Measurements from ENCODE around the gene ANKS1B. TPM values are rescaled to one million over a fixed set of nuclear protein-coding genes. Genes with fewer than 3 reads are reported as not detected.
"Not testable (repeated sequence)": the region's sequence is repeated elsewhere in the genome, so short reads cannot be mapped to it uniquely, and the experiment has no call there.

ANKS1B gene
- polyA plus RNA-seq, 3 donors, result 3.9 to 5.2 (median 4.6) TPM

DNA sequence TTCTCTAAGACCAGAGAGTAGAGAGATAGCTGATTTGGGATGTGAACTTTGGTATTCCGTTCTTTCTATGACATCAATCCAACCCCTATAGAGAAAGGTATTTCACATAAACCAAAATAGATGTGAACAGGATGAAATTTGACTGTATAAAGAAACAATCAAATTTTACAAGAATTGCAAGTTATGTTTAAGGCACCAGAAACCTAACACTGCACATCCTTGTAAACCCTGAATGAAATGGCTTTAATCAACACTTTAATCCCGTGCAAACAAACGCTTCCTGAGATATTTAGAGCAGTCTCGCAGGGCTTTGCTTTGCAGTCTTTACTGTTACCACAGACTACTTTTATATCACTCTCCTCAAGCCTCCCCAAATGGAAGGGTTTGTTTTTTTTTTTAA, 1214.5 kb downstream of the ANKS1B start:
- no peak for DNase-seq (ENCODE audit: extremely low read depth in 1 of 11, low read depth in 9 of 11, low spot score in 4 of 11)

DNA sequence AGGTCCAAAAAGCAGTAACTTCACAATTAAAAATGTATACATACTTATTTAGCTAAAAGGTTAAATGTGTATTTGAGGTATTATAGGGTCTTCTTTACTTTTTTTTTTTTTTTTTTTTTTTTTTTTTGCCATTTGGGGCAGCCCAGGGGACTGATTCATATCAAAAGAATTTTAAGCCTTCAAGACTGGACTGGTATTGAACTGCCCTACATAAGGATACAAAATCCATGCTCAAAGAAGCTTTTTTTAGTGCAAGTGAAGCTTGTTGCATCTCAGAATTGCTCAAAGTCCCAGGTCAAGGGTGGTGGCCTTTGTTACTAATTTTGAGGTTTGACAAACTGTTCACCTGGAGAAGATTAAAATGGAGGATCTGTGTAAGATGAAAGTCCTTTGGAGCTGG, 1215.7 kb downstream of the ANKS1B start:
- no peak for DNase-seq (ENCODE audit: extremely low read depth in 1 of 11, low read depth in 9 of 11, low spot score in 4 of 11)

DNA sequence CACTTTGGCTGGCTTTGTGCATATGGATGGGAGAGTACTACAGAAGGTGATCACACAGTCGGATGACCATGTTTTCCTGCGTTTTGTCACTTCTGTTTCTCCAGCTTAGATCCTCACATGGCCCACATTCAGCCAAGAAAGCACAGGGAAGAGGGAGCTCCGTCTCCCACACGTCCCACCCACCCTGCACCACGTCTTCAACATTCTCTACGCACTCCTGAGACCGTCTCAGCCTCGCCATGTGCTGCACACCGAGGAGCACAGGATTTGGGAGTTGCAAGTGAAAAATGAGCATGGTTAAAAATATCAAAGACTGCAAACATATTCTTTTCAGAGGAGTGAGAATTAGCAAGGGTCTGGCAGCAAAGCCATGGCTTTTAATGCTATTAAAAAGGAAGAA, 1217.5 kb downstream of the ANKS1B start:
- no peak for DNase-seq (ENCODE audit: extremely low read depth in 1 of 11, low read depth in 9 of 11, low spot score in 4 of 11)

DNA sequence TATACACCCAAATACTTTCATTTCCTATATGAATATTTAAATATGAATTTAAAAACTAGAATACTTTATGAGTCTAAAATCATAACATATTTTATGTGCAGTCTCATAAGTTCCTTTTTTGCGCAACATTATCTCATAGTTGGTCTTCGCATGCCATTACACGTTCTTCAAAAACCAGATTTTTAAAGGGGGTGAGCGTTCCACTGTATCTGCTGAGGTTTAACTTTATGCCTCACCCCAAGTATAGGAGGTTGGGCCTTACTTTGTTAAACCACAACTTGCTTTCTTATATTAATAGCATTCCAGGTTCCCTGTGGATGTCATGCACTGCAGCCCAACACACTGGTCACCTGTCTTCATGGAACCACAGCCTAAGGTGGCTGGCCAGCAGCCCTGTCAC, 1221.1 kb downstream of the ANKS1B start:
- DNase-seq (ENCODE audit: extremely low read depth in 1 of 11, low read depth in 9 of 11, low spot score in 4 of 11), result no peak

DNA sequence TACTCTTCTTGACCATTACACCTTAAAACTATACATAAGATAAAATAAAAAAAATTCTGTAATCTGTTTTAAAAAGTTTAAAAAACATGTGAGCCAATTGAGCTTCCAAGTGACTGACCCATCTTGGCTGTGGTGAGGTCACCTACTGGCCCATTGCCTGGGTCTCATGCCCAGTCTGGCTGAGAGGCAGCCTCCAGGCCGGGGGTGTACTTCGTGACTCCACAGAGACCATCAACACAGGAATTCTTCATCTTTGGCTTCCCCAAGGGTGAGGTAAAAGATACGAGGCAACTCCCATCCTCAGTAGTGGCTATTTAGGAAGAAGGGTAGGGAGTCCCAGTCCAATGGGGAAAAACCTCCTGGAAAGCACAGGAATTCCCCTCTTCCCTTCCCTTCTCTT, 1226.4 kb downstream of the ANKS1B start:
- no peak for DNase-seq (ENCODE audit: extremely low read depth in 1 of 11, low read depth in 9 of 11, low spot score in 4 of 11)

DNA sequence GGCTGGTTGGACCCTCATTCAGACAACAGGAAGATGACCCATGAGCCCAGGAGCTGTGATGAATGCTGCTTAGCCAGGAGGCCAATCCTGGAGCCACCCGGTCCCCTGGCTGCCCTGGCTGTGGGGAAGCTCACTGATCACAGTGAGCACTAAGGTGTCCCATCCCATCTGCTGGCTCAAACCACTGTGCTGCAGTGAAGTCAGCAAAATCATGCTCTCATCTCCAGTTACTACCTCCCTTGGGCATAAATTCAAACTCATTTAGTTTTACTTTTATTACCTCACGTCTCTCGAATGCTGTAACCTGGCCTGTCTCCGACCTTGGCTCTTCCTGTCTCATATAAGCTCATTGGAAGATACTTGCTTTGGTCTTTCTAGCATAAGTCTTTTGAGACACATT, 1227.3 kb downstream of the ANKS1B start:
- DNase-seq (ENCODE audit: extremely low read depth in 1 of 11, low read depth in 9 of 11, low spot score in 4 of 11), result no peak

DNA sequence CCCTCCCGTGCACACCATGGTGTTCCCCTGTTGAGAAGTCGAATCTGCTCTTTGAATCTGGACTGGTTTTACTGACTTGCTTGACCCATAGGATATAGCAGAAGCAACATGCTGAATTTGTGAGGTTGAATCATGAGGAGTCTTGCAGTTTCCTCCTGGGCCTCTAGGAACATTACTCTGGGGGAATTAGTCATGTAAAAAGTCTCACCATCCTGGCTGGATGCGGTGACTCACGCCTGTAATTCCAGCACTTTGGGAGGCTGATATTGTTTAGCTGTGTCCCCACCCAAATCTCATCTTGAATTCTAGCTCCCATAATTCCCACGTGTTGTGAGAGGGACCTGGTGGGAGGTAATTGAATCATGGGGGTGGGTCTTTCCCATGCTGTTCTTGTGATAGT, 1228.9 kb downstream of the ANKS1B start:
- DNase-seq (ENCODE audit: extremely low read depth in 1 of 11, low read depth in 9 of 11, low spot score in 4 of 11), result not testable (repeated sequence)

DNA sequence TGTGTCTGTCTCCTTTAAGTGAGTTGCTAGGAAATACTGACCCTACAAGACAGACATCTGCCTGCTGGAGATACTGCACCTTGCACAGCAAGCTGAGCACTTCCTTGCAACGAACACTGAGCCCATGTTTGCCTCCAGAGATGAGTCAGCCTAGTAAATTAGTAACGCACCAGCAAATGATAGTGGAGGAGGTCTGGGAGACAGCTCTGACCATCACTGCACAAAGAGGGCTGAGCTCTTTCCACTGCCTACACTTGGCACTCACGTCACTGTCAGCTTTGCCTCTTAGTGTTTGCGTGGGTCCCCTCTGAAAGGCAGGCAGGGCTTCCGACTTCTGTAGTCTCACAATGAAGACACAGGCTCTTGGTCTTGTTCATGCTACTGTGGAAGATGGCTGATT, 1230.6 kb downstream of the ANKS1B start:
- no peak for DNase-seq (ENCODE audit: extremely low read depth in 1 of 11, low read depth in 9 of 11, low spot score in 4 of 11)

DNA sequence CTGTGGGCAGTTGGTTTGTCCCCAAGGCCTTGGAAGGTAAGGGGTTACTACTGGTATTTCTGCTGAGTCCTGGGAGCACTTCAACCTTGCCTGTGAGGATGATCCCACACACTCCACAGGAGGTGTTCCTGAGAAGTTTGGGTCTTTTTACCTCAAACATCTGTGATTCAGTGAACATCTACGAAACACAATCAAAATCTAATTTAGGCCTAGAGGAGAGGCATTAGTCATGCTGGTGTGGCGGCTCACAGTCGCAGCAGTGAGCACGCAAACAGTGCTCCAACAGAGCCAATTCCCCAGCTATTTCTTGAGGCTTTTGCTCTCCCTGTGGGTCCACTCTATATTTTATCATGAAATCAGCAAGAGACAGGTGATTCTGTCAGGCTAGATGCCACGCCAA, 1232.0 kb downstream of the ANKS1B start:
- no peak for DNase-seq (ENCODE audit: extremely low read depth in 1 of 11, low read depth in 9 of 11, low spot score in 4 of 11)

DNA sequence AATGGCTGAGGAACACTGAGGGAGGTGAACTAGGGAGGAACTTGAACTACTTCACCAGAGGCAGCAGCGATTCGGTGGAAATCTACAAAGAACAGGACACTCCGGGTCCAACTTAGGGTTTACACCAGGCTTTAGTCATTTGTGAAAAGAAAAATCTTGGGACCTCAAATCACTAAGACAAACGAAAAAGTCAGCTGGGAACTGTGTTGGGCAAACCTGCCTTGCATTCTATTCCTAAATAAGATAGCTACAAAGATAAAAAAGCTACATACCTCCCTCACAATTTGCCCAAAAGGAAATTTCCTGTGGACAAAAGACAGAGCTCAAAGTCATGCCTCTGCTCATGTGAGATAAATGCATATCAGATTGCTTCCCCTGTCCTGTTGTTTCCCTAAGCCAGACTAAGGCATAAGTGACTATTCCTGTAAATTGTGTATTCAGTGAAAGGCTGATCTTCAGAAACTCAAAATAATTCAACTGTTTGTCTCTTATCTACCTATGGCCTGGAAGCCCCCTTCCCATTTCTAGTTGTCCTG, 1233.1 kb downstream of the ANKS1B start:
- DNase-seq (ENCODE audit: extremely low read depth in 1 of 11, low read depth in 9 of 11, low spot score in 4 of 11), result no peak

DNA sequence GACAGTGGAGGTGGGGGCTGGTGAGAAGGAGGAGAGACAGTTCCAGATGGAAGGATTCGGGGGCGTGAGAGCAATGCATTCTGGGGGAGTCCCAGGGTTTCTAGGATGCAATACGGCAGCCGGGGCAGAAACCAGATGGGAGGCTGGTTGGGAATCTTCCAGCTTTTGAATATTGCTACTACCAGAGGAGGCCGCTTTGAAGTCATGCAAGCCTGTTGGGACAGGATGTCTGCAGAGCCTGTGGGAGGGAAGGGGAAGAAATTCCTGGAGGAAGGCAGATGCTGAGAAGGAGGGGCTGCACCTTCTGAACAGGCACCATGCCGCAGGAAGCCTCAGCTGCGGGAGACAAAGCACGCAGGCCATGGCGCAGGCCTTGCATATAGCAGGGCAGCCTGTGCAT, 1234.2 kb downstream of the ANKS1B start:
- no peak for DNase-seq (ENCODE audit: extremely low read depth in 1 of 11, low read depth in 9 of 11, low spot score in 4 of 11)

DNA sequence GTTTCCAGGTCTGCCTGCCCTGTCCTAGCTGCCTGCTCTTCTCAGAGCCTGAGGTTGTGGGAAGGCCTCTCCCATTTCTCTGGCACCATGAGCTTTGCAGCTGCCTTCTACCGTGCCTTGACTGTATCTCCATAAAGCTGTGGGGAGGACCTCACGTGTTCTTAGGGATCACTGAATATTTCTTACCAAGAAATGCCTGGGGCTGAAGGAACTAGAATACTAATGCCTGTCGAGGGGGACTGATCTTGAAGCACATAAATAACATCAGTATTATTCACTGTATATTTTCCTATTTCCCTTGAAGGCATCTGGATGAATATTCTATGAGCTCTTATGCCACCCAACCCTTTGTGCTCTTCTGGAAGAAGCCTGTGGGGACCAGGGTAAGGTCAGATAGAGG, 1236.3 kb downstream of the ANKS1B start:
- DNase-seq (ENCODE audit: extremely low read depth in 1 of 11, low read depth in 9 of 11, low spot score in 4 of 11), result no peak

DNA sequence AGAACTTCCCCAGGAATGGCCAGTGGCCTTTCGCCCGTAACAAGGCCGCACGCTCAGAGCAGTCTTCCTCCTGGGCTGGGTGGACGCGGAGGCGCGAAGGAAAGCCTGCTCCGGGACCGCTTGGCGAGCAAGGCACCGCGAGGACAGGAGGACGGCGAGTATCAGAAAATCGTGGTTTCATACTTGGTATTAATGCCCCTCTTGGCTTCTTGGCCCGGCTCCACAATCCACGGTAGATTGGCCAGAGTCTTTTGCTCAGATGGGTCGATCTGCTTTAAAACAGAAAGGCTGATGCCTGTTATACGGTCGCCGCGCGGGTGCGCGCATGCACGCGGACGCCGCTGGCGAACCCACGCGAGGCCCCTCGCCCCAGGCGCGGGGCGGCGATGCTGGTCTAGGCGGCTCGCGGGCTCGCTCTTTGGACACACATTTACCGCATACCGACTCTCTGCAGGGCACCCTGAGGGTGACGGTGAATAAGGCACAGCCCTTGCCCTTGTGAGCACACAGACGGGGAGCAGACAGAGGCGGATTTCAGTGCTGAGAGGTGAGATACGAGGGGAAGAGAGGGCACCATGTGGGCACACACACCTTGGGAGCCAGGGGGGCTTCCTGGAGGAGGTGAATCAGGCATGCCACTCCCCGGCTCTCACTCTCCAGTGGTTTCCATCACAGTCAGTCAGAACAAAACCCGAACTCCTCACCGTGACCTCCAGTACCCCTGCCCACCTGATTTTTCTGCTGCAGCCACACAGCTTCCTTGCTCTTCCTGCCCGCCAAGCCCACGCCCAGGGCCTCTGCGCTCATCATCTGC, 1239.0 kb downstream of the ANKS1B start:
- peak in 2 of 11 donors; percentile 13 to 24 for DNase-seq (ENCODE audit: extremely low read depth in 1 of 11, low read depth in 9 of 11, low spot score in 4 of 11)

DNA sequence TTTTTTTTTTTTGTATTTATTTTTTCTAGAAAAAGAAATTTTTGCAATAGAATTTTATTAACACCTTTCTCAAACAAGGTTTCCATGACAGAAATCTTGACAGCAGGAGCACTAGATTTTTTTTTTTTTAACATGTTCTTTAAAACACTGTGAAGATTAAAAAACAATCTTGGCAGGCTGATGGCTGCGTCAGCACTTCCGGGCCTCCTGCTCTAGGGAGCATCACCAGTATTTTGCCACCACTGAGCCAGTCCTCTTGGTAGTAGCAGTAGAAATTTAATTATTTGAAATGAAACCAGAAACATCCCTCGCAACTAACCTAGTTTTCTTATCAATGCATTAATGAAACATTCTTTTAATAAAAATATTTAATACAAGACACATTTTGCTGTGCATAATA, 1240.1 kb downstream of the ANKS1B start:
- no peak for DNase-seq (ENCODE audit: extremely low read depth in 1 of 11, low read depth in 9 of 11, low spot score in 4 of 11)

DNA sequence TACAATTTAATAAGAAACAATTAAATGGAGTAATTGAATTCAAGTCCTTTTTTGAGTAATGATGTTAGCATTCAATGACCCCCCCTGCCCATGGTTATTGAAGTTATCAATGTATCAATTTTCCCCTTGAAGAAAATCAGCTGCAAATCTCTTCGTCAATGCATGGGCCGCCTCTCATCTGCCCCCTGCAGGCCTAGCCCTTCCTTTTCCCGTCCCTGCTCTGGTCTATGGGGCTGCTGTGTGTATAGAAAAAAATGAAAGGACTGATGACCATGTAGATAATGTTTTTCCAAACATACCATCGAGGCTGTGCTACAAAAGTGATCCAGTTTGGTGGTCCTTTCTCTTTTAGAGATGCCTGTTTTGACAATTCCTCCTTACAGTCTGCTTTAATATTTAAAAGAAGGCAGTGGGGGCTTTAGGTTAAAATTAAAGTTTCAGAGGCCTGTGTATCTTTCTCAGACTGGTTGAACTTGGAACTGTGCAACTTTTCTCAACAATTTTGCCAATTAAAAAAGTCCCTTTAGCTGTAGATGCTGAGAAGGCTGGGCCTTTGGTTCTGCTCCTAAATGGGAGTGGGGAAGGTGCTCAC, 1241.3 kb downstream of the ANKS1B start:
- no peak for DNase-seq (ENCODE audit: extremely low read depth in 1 of 11, low read depth in 9 of 11, low spot score in 4 of 11)

DNA sequence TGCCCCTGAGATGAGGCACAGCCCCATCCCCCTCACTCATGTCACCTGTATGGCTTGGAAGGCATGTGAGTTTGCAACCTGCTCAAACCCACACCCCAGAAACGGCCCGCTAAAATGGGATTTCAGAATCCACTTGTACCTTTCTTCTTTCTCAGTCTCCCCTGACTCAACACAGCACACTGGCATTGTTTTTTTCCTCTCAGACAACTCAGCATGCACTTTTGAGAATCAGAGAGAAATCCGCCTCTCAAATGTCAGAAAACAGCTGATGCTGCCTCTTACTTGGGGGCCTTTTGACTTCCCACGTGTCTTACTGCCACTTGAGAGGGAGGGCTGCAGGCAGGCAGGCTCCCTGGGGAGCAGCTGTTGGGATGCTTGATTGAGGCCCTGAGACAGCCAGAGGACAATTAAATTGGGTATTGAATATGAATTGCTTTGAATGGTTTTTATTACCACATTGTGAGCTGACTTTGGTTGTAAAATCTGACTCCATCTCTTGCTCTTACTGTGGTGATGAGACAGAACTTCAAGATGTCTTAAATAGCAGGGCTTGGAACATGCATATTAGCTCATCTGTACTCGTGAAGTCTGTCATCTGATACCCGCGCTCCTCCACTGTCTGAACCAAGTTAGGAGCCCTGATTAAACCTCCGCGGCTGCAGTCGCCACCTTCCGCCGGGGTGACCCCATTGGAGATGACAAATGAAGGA, 1243.0 kb downstream of the ANKS1B start:
- DNase-seq (ENCODE audit: extremely low read depth in 1 of 11, low read depth in 9 of 11, low spot score in 4 of 11), result no peak

DNA sequence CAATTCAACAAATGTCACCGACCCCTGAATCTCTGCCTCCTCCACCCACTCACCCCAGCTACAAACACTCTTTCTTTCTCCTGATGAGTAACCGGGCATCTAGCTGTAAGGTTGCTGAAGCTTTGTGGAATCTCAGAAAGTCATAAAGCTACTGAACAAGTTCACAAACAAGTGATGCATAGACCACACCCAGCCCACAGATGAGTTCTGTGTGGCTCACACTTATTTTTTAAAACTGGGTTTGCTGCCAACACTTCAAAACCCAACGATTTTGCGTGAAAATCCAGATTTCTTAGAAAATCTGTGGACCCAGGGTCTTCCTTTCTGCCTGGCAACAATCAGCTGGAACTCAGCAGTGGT, 1243.6 kb downstream of the ANKS1B start:
- no peak for DNase-seq (ENCODE audit: extremely low read depth in 1 of 11, low read depth in 9 of 11, low spot score in 4 of 11)

DNA sequence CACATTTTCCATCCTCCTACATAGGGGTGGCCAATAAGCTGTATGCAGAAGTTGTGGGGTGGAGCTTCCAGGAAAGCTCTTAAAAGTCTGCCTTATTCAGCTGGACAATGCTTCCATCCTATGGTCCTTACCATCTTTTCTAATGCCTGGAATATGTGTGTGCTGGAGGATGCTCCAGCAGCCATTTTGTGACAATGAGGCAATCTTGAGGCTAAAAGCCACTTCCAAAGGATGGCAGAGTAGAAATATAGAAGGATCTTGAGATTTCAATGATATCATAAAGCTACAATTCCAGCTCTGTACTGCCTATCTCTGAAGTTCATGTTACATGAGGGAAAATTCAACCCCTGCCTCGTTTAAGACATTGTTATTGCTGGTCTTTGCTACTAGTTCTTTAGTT, 1244.0 kb downstream of the ANKS1B start:
- no peak for DNase-seq (ENCODE audit: extremely low read depth in 1 of 11, low read depth in 9 of 11, low spot score in 4 of 11)

DNA sequence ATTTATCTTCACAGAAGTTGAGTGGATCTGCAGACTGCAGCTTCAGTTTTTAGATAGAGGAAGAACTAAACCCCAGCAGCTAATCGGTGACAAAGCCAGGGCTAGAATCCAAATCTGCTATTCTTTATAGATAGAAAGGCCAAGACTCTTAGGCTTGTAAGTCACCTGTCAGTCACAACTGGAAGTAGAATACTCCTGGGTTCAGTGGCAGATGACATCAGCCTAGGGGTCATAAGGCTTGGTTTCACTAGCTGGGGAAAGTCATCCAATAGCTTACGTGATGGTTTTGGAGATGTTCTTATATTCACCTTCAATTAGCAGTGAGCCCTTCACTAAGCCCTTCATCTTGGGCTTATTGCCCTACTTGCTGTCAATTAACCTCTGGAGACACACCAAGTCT, 1246.2 kb downstream of the ANKS1B start:
- no peak for DNase-seq (ENCODE audit: extremely low read depth in 1 of 11, low read depth in 9 of 11, low spot score in 4 of 11)

DNA sequence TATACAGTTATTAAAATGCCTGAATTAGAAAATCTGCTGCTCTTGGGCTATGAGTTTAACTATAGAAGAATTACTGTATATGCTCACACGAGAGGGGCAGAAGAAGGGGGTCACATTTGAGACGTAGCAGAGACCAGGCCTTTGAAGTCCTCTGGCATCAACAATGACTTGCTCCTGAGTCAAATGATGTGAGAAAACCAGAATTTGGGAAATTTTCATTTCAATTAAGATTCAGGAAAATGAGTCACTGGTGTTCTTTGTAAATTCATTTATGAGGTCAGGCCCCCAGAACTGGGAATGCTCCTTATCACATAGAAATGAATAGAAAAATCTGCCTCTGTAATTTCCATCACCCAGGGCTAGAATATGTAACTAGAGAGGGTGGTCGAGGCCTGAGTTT, 1246.7 kb downstream of the ANKS1B start:
- DNase-seq (ENCODE audit: extremely low read depth in 1 of 11, low read depth in 9 of 11, low spot score in 4 of 11), result no peak

Data from renal cortex interstitium (tissue), 11 donors.